BLaER1 (cell line): ENCODE data around the gene PPP1R2.

ENCODE experiments used
- H3K27ac ChIP-seq: shearing (Covaris generic); formaldehyde crosslinking; 2 replicates; pipeline ENCODE4 v1.8.1; 2022
- H3K27me3 ChIP-seq: shearing (Covaris generic); formaldehyde crosslinking; 2 replicates; pipeline ENCODE4 v1.8.1; 2022
- H3K36me3 ChIP-seq: shearing (Covaris generic); formaldehyde crosslinking; 2 replicates; pipeline ENCODE4 v1.8.1; 2022
- H3K4me1 ChIP-seq: shearing (Covaris generic); formaldehyde crosslinking; 2 replicates; pipeline ENCODE4 v1.8.1; 2022
- H3K4me2 ChIP-seq: shearing (Covaris generic); formaldehyde crosslinking; 2 replicates; pipeline ENCODE4 v1.8.1; 2022
- H3K4me3 ChIP-seq: shearing (Covaris generic); formaldehyde crosslinking; 2 replicates; pipeline ENCODE4 v1.8.1; 2022
- H3K9ac ChIP-seq: shearing (Covaris generic); formaldehyde crosslinking; 2 replicates; pipeline ENCODE4 v1.8.1; 2022
- H3K9me3 ChIP-seq: shearing (Covaris generic); formaldehyde crosslinking; 2 replicates; pipeline ENCODE4 v1.8.1; 2022
- H4K20me1 ChIP-seq: shearing (Covaris generic); formaldehyde crosslinking; 2 replicates; pipeline ENCODE4 v1.8.1; 2022
- Cebpa-rat ChIP-seq: shearing (Covaris generic); IDR thresholded peaks from 2 replicates; pipeline ENCODE4 v1.8.1; 2022

The PPP1R2 gene

DNA sequence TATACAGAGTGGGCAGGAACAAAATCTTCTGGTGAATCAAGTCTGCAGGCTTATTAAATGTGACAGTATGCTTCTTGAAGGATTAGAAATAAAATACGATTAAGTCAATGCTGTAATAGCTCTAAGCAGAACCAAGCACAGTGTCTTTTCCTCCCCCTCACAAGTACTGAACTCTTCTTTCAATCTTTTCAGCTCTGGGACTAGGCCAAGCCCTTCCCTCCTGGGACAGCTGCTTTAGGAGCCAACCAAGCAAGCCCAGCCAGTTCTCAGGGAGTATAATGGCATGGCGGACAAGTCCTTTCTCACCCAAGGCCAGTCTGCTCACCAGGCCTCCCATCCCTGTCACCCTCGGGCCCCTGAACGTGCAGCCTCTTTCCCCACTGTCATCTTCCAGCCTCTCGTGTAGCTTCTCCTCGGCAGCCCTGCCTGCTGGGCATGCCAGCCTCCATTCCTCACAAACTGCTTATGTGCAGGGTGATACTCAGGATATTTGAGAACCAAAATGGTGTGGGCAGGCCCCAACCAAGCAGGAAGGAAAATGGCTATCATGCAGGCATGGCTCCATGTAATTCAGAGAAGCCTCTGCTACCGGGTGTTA is 8.4 kb upstream of the PPP1R2 start:
- Histone ChIP-seq H3K27ac (no peak overlapping the region), H3K36me3 (no peaks in the 10 kb centered on the region), H3K9ac (no peak overlapping the region), H3K27me3 (no peaks in the 10 kb centered on the region), H3K4me3 (no peak overlapping the region), H3K4me1 (peaks cover 35% of the 10 kb centered on the region), H3K4me2 (peak overlapping the region; percentile 74), H4K20me1 (no peaks in the 10 kb centered on the region), H3K9me3 (no peaks in the 10 kb centered on the region)
- no peak for TF ChIP-seq Cebpa-rat

DNA sequence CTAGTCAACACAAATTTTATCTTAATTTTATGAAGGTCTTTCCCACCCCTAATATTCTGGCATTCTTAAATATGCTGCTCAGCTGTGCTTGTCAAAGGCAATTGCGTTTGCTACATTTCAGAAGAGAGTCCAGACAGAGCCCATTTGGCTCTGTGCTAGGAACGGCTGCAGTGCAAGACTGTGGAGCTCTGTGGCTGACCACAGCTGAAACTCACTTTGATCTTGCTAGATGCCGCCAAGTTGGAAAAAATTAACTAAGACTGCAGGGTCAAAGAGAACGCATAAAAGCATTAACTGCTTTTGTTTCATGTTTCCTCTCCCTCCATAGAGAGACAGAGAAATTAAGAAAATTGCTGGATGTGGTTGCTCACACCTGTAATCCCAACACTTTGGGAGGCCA is 7.6 kb upstream of the PPP1R2 start:
- no peak for TF ChIP-seq Cebpa-rat
- Histone ChIP-seq H3K27me3 (no peaks in the 10 kb centered on the region), H3K36me3 (no peaks in the 10 kb centered on the region), H3K4me2 (peak overlapping the region; percentile 74), H3K4me3 (no peak overlapping the region), H3K4me1 (peaks cover 42% of the 10 kb centered on the region), H3K27ac (no peak overlapping the region), H3K9me3 (no peaks in the 10 kb centered on the region), H3K9ac (0 out of 2 replicates have a peak overlapping the region, but pooled peaks have one; percentile 10), H4K20me1 (no peaks in the 10 kb centered on the region)

DNA sequence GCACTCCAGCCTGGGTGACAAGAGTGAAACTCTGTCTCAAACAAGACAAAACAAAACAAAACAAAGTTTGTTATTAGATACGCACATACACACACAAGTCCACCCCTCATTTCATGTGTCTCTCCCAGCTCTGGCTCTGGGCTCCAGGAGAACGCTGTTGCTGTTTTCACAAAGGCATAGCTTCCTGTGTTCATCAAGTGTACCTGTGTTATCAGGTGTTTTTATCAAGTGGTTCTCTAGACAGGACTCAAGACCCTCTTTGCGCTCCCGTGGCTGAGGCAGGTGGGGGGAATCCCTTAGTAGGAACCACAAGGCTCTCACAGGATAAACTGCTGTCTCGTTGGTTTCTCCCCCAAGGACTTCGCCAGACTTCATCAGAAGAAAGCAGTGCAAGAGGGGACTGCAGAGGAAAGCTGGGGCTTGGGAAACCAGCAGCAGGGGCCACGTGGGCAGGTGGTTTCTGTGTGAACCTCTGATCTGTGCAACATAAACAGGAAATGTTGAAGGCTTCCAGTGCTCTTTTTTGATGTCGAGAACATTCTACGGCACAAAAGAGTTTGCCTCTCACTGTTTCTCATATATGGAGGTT is 6.9 kb upstream of the PPP1R2 start:
- no peak for TF ChIP-seq Cebpa-rat
- Histone ChIP-seq H3K27ac (no peak overlapping the region), H3K9ac (peak overlapping the region; percentile 16; the same call in 1 of the 2 replicates), H3K4me3 (no peak overlapping the region), H3K4me2 (peak overlapping the region; percentile 74), H4K20me1 (no peaks in the 10 kb centered on the region), H3K27me3 (no peaks in the 10 kb centered on the region), H3K36me3 (no peaks in the 10 kb centered on the region), H3K4me1 (peaks cover 49% of the 10 kb centered on the region), H3K9me3 (no peaks in the 10 kb centered on the region)

DNA sequence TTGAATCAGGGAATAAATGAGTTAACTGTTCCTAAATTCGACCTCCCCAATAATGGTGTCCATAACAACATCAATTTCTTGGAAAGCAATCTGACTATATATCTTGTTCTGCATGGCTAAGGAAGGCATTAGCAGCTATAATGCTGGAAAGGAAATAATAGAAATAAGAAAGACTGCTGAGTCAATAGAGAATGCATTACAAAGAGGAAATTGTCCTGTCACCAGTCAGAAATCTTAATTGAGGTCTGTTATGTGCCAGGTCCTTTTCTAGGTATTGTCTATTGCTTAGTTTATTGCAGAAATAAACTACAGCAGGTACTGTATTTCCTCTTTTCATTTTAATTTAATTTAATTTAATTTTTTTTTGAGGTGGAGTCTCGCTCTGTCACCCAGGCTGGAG is 5.9 kb upstream of the PPP1R2 start:
- Histone ChIP-seq H3K27me3 (peaks cover 7% of the 10 kb centered on the region; the same call in 1 of the 2 replicates), H3K36me3 (no peaks in the 10 kb centered on the region), H3K27ac (no peak overlapping the region), H3K9me3 (no peaks in the 10 kb centered on the region), H3K4me3 (no peak overlapping the region), H4K20me1 (no peaks in the 10 kb centered on the region), H3K4me2 (no peak overlapping the region), H3K4me1 (peaks cover 59% of the 10 kb centered on the region), H3K9ac (no peak overlapping the region)
- TF ChIP-seq Cebpa-rat: no peak

DNA sequence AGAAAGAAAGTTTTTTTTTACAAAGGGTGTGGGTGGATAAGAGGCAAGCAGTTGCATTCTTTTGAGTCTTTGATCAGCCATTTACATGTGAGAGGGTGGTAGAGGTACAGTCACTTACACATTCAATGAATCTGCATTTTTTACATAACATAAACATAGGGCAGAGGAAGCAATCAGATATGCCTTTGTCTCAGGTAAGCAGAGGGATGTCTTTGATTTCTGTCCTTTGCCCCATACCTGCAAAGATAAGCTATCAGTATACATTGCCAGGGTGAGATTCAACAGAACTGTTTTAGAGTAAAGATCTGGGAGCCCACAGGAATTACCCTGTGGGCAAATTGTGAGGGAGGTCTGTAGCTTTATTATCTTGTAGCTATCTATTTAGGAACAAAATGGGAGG is 5.4 kb upstream of the PPP1R2 start:
- H3K9ac ChIP-seq: no peak overlapping the region

DNA sequence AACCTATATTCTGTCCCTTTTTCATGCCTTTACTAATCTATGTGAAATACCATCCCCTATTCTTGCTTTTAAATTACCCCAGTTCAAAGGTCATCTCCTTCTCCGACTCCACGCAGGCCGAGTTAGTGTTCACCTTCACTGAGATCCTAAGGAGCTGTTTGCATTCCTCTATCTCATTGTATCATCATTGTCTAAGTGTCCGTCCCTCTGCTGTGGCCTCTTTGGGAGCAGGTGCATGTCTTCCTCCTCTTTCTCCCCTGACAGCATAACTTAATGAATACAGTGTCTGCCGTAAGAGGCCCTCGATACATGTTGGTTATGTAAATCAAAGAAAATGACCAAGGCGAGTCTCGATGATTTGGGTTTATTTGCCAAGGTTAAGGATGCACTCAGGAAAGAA is 4.9 kb upstream of the PPP1R2 start:
- H3K27ac ChIP-seq: no peak overlapping the region
- H3K4me1 ChIP-seq: peaks cover 65% of the 10 kb centered on the region
- peaks cover 12% of the 10 kb centered on the region; the same call in 1 of the 2 replicates for H3K27me3 ChIP-seq
- no peak for TF ChIP-seq Cebpa-rat
- no peaks in the 10 kb centered on the region for H3K36me3 ChIP-seq
- no peak overlapping the region for H3K4me2 ChIP-seq
- no peaks in the 10 kb centered on the region for H4K20me1 ChIP-seq
- H3K9me3 ChIP-seq: no peaks in the 10 kb centered on the region
- H3K9ac ChIP-seq: no peak overlapping the region
- H3K4me3 ChIP-seq: no peak overlapping the region

More for the DNA sequence above, 5.4 kb upstream of the PPP1R2 start:
- H3K4me3 ChIP-seq: no peak overlapping the region
- no peak overlapping the region for H3K4me2 ChIP-seq
- H3K27ac ChIP-seq: no peak overlapping the region
- no peak for TF ChIP-seq Cebpa-rat
- H3K4me1 ChIP-seq: peaks cover 64% of the 10 kb centered on the region
- H3K9me3 ChIP-seq: no peaks in the 10 kb centered on the region
- H3K27me3 ChIP-seq: peaks cover 12% of the 10 kb centered on the region; the same call in 1 of the 2 replicates
- H3K36me3 ChIP-seq: no peaks in the 10 kb centered on the region
- no peaks in the 10 kb centered on the region for H4K20me1 ChIP-seq

DNA sequence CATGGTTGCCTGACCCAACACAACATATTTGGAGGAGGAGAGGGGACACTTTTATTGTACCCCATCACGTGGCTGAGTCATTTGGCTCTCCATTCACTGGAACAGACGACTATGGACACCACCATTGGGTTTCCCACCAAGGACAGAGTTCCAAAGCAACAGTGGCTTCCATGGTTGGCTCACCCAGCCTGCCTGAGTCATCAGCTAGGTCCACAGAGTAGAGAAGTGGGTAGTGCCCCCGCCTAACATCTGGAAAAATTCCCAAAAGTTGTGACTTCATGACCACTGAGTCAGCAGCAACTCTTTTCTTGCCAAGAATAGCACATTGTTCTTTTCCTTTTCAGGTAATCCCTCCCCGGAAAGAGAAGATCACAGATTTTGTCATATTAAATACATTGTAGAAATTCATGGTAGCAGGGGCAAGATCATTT is 3.0 kb upstream of the PPP1R2 start:
- Histone ChIP-seq H3K9me3 (no peaks in the 10 kb centered on the region), H3K27ac (no peak overlapping the region), H3K27me3 (peaks cover 12% of the 10 kb centered on the region; the same call in 1 of the 2 replicates), H3K9ac (no peak overlapping the region), H3K4me3 (no peak overlapping the region), H4K20me1 (peaks cover 16% of the 10 kb centered on the region), H3K4me2 (peak overlapping the region; percentile 60), H3K4me1 (peaks cover 65% of the 10 kb centered on the region), H3K36me3 (no peaks in the 10 kb centered on the region)
- no peak for TF ChIP-seq Cebpa-rat

DNA sequence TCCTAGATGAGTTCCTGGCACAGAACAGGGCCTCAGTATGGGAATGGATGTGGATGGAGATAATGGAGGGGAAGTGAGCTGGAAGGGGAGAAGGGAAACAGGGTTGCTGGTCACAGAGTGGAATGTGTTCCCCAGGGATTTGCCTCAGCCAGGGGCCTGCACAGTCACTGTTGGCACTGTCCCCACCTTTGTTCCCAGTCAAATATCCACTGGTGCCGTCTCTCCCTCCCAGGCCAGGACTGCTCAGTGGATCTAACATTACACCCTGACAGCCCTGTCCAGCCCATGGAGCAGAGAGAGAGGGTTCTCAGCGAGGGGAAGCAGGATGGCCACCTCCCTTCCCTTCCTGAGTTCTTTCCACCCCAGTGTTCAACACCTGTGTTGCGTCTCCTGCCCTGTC is 1.5 kb upstream of the PPP1R2 start:
- TF ChIP-seq Cebpa-rat: no peak
- H3K36me3 ChIP-seq: no peaks in the 10 kb centered on the region
- H3K4me2 ChIP-seq: peak overlapping the region; percentile 24; the same call in 1 of the 2 replicates
- peaks cover 61% of the 10 kb centered on the region for H3K4me1 ChIP-seq
- peaks cover 31% of the 10 kb centered on the region for H4K20me1 ChIP-seq
- no peak overlapping the region for H3K4me3 ChIP-seq
- H3K27ac ChIP-seq: no peak overlapping the region
- H3K9me3 ChIP-seq: no peaks in the 10 kb centered on the region
- H3K27me3 ChIP-seq: peaks cover 12% of the 10 kb centered on the region; the same call in 1 of the 2 replicates
- no peak overlapping the region for H3K9ac ChIP-seq

DNA sequence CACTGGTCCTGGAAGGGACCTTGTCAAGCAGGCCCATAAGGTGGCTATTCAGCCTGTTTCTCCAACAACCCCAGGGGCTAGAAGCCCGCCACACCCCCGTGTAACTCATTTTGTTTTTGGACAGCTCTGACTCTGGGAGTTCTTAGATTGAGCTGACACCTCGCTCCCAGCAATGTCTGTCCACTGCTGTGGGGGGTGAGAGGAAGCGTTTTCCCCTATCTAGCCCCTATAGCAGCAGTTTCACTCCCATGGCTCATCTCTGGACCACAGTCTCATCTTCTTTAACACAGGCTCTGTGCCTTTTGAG is 1.1 kb upstream of the PPP1R2 start:
- Histone ChIP-seq H4K20me1 (peaks cover 35% of the 10 kb centered on the region), H3K4me1 (peaks cover 61% of the 10 kb centered on the region), H3K27ac (no peak overlapping the region), H3K4me2 (peak overlapping the region; percentile 78), H3K36me3 (no peaks in the 10 kb centered on the region), H3K4me3 (no peak overlapping the region), H3K9me3 (no peaks in the 10 kb centered on the region), H3K9ac (no peak overlapping the region), H3K27me3 (peaks cover 12% of the 10 kb centered on the region; the same call in 1 of the 2 replicates)
- TF ChIP-seq Cebpa-rat: no peak

DNA sequence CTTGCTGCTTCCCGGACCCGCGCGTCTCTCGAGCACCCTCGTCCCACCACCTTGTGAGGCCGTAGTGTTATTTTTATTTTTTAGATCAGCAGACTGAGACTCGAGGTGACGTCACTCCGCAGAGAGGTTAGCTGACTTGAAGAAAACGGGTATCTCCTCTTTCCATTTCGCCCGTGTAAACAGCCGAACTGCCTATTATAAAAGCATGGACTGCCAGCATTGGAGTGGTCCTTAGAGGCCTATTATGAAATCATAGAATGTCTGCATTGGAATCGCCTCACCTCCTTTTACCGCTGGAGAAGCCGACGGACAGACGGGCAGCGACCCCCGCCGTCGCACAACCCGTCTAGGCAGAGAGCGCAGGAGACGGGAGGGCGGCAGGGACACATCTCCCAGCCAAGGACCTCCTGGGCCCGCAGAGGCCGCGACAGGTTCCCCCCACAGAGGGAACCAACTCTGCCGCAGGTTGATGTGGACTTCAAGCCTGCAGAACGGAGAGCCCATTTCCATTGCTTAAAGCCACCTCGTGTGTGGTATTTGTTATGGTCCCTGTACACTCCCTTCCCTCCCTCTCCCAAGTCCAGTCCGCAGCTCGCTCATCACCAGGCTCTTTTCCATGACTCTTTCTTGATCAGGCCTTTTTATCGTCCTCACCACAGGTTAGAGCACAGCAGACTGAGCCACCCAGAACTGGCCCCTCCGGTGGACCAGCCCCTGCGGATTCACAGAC is 540 bp upstream of the PPP1R2 start:
- H3K4me1 ChIP-seq: peaks cover 64% of the 10 kb centered on the region
- H3K4me3 ChIP-seq: peak overlapping the region; percentile 94
- no peak for TF ChIP-seq Cebpa-rat
- H3K27ac ChIP-seq: peak overlapping the region; percentile 94; the same call in 1 of the 2 replicates
- peak overlapping the region; percentile 78 for H3K4me2 ChIP-seq
- no peaks in the 10 kb centered on the region for H3K36me3 ChIP-seq
- H3K9ac ChIP-seq: peak overlapping the region; percentile 96
- peaks cover 40% of the 10 kb centered on the region for H4K20me1 ChIP-seq
- peaks cover 12% of the 10 kb centered on the region; the same call in 1 of the 2 replicates for H3K27me3 ChIP-seq
- no peaks in the 10 kb centered on the region for H3K9me3 ChIP-seq
